Right cardiac atrium (tissue), 5 donors: Measurements from ENCODE around the gene APOBEC3B. TPM values are rescaled to one million over a fixed set of nuclear protein-coding genes. Genes with fewer than 3 reads are reported as not detected.
A peak's percentile ranks its signal among the peaks of the same experiment; 100 is the strongest.
"Not testable (repeated sequence)": the region's sequence is repeated elsewhere in the genome, so short reads cannot be mapped to it uniquely, and the experiment has no call there.

Experiments used
- ATAC-seq, 2 donors: fragments of 200-7000 bp; cut with Tn5 transposase; one replicate each; pipeline versions ENCODE4 v1.8.0 to v1.9.1; 2020; ENCODE audit warnings: moderate library complexity in 2 of 2, mild to moderate bottlenecking in 1 of 2
- DNase-seq, 3 donors: peaks; one replicate each; pipeline ENCODE4 v3.0.0-alpha.2; 2020
- H3K27ac ChIP-seq: one replicate; pipeline ENCODE4 v1.5.1; 2013; ENCODE audit warnings: mild to moderate bottlenecking, low read length, control low read depth, moderate library complexity
- H3K27me3 ChIP-seq: one replicate; pipeline ENCODE4 v1.6.1; 2013; ENCODE audit not compliant: control insufficient read depth, insufficient read depth
- H3K4me1 ChIP-seq: one replicate; pipeline ENCODE4 v1.6.1; 2013; ENCODE audit warnings: low read length; ENCODE audit not compliant: control insufficient read depth, insufficient read depth
- H3K4me3 ChIP-seq: one replicate; pipeline ENCODE4 v1.5.1; 2013; ENCODE audit warnings: low read length, control low read depth
- H3K9me3 ChIP-seq: one replicate; pipeline ENCODE4 v1.6.1; 2013; ENCODE audit warnings: low read length; ENCODE audit not compliant: control insufficient read depth
- WGBS: extraction: QIAGEN DNeasy Blood & Tissue Kit; methylation state at CpG from one replicate; pipeline ENCODE4 v1.1.7; 2013; 5-methylcytosine and 5-hydroxymethylcytosine counted together
- intact Hi-C, 4 donors: fragments of 100-400 bp; cut with DNase I; formaldehyde crosslinking; loops; one replicate each; pipeline versions ENCODE4 v1.11.0 to v1.14.0; 2022 to 2023
- polyA plus RNA-seq: library from polyadenylated mRNA; stranded (reverse); fragments of 200-250 nt; gene quantifications from one replicate; pipeline ENCODE4 v1.2.3, GENCODE V29; 2013
- total RNA-seq, 4 donors: library from RNA; stranded (reverse); fragmentation: NEBNext Ultra II Directional; extraction: Animal tissue kit (Norgen Biotek cat#: 25700); gene quantifications; one replicate each; pipeline ENCODE4 v1.2.1, GENCODE V29; 2021
- donor health status: healthy with polysubstance abuse.
- donor health status: DM: no; HTN: yes; CAD: no.
- donor health status: DM: no; HTN: no; CAD: no.
- donor health status: DM: no; HTN: yes; CAD: no; lungs with severe emphysema.
- donor health status: DM: yes; HTN: yes; CAD: no.

Gene APOBEC3B
- total and polyA plus RNA-seq, 5 donors: 1.3 to 2.6 (median 1.8) TPM

- H3K4me1 ChIP-seq: no peaks in the 10 kb centered on the region
- H3K27ac ChIP-seq: no peak overlapping the region
- H3K4me3 ChIP-seq: no peak overlapping the region
- ATAC-seq (no peak), DNase-seq (no peak)
- intact Hi-C loops: no loop called here
- H3K9me3 ChIP-seq: no peaks in the 10 kb centered on the region
- WGBS: 98% methylated on average over 2 of the region's 2 CpGs
- no peaks in the 10 kb centered on the region for H3K27me3 ChIP-seq
Measured at GRCh38 chr22:38984224-38984623, 2.1 kb downstream of the APOBEC3B start.

GRCh38 chr22:38984784-38985757 is 2.9 kb downstream of the APOBEC3B start:
- H3K4me3 ChIP-seq, intact Hi-C loops, H3K4me1 ChIP-seq, H3K27ac ChIP-seq, ATAC-seq, DNase-seq, H3K27me3 ChIP-seq, H3K9me3 ChIP-seq: not testable (repeated sequence)
- WGBS: 93% methylated on average over 8 of the region's 9 CpGs

- H3K27me3 ChIP-seq: no peaks in the 10 kb centered on the region
- 97% methylated on average over 3 of the region's 3 CpGs for WGBS
- DNase-seq: peak in 1 of 3 donors; percentile 4
- no peak overlapping the region for H3K27ac ChIP-seq
- H3K4me3 ChIP-seq: no peak overlapping the region
- intact Hi-C loops: no loop called here
- H3K4me1 ChIP-seq: no peaks in the 10 kb centered on the region
- H3K9me3 ChIP-seq: no peaks in the 10 kb centered on the region
- ATAC-seq: no peak
Measured at GRCh38 chr22:38986629-38987028, 4.5 kb downstream of the APOBEC3B start.

- Histone ChIP-seq H3K4me3 (no peak overlapping the region), H3K27ac (no peak overlapping the region), H3K4me1 (no peaks in the 10 kb centered on the region), H3K9me3 (no peaks in the 10 kb centered on the region), H3K27me3 (no peaks in the 10 kb centered on the region)
- WGBS: 84% methylated on average over 8 of the region's 8 CpGs
- intact Hi-C loops: no loop called here
- no peak for DNase-seq
- no peak for ATAC-seq
Measured at GRCh38 chr22:38987171-38987895, 5.2 kb downstream of the APOBEC3B start.

DNA sequence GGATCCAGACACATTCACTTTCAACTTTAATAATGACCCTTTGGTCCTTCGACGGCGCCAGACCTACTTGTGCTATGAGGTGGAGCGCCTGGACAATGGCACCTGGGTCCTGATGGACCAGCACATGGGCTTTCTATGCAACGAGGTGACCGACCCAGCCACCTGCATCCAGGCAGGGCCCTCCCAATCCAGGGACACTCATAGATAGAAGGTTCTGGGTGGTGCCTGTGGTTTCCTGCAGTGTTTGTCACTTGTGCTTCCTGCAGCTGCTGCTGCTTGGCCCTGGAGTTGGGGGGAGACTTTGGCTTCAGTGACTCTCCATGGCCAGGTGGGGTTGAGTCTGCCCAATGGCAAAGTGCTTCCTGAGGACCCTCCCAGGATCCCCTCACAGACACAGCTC is 7.3 kb downstream of the APOBEC3B start:
- no peaks in the 10 kb centered on the region for H3K4me1 ChIP-seq
- H3K27me3 ChIP-seq: no peaks in the 10 kb centered on the region
- no peaks in the 10 kb centered on the region for H3K9me3 ChIP-seq
- WGBS: 93% methylated on average over 6 of the region's 6 CpGs
- intact Hi-C loops: no loop called here
- ATAC-seq: no peak
- no peak for DNase-seq
- no peak overlapping the region for H3K27ac ChIP-seq
- no peak overlapping the region for H3K4me3 ChIP-seq

DNA sequence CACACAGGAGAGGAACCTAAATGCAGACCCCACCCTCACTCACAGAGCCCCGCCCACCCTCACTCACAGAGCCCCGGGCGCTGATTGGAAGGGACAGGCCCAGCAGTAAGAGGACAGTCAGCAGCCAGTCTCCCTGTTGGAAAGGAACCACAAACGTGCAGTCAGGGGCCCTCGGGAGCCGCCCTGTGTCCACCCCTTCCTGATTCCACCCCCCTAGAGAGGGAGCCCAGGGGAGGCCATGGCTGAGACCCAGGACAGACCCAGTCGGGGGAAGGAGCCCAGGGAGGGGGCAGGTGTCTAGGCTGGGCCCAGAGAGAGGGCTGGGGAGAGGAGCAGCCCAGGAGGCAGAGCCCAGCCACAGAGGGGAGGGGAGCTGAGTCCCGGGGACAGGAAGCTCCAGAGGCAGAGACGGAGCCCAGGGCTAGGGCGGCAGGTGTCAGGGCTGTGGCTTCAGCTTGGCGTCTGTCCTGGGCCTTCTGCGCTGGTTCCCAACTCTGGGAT is 10.8 kb downstream of the APOBEC3B start:
- H3K4me3 ChIP-seq, H3K27ac ChIP-seq, H3K4me1 ChIP-seq, H3K27me3 ChIP-seq, intact Hi-C loops, H3K9me3 ChIP-seq: not testable (repeated sequence)
- peak; percentile 78 to 85 for ATAC-seq
- DNase-seq: peak; percentile 39 to 77 (median 67)
- WGBS: 14% methylated on average over 12 of the region's 12 CpGs

GRCh38 chr22:38996105-38996504 is 14.0 kb downstream of the APOBEC3B start:
- DNase-seq (peak in 1 of 3 donors; percentile 24), ATAC-seq (no peak)
- H3K4me1 ChIP-seq: no peaks in the 10 kb centered on the region
- intact Hi-C loops: loop anchor here in 1 of 4 donors (5.0 kb wide), 1 partner anchor 229 kb away; no protein-coding TSS in a partner anchor
- no peaks in the 10 kb centered on the region for H3K27me3 ChIP-seq
- no peak overlapping the region for H3K27ac ChIP-seq
- no peaks in the 10 kb centered on the region for H3K9me3 ChIP-seq
- no peak overlapping the region for H3K4me3 ChIP-seq
- 65% methylated on average over 6 of the region's 6 CpGs for WGBS

DNA sequence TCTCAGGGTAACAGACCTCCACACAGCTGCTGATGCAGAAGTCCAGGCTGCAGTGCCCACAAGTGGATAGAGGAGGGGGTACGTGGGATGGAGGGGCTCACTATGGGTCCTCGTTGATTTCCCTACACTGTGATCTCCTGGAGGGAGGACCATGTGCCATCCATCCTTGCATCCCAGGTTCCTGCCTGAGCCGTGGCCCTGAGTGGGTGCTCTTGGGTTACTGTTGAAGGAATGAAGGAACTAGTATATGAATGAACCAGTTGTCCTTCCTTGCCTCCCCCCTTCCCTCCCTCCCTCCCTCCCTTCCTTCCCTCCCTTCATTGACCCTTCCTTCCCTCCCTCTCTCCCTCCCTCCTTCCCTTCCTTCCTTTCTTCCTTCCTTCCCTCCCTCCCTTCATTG is 15.4 kb downstream of the APOBEC3B start:
- DNase-seq (no peak), ATAC-seq (no peak)
- Histone ChIP-seq H3K4me1 (no peaks in the 10 kb centered on the region), H3K9me3 (no peaks in the 10 kb centered on the region), H3K27ac (no peak overlapping the region), H3K27me3 (no peaks in the 10 kb centered on the region), H3K4me3 (no peak overlapping the region)
- 84% methylated on average over 3 of the region's 3 CpGs for WGBS
- intact Hi-C loops: loop anchor here in 1 of 4 donors (5.0 kb wide), 1 partner anchor 230 kb away; no protein-coding TSS in a partner anchor

DNA sequence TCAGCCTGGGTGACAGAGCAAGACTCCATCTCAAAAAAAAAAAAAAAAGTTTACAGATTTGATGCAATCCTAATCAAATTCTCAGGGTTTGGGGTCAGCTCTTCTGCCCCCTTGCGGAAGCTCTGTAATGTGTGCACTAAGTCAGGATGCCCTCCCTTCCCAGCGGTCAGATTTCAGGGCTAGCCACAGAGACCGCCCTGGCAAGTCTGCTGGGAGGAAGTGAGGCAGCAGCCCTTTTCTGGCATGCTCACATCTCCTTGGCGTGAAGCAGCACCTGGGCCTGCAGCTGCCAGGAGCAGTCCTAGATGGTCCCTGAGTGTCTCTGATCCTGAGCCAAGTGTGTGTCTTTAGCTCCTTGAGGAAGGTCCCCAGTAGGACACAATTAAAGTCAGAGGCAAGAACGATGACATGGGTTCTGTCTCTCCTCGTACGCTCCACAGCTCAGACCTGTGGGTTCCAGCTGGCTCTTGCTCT is 21.1 kb downstream of the APOBEC3B start:
- Histone ChIP-seq H3K9me3 (no peaks in the 10 kb centered on the region), H3K4me1 (no peaks in the 10 kb centered on the region), H3K4me3 (no peak overlapping the region), H3K27me3 (no peaks in the 10 kb centered on the region), H3K27ac (no peak overlapping the region)
- DNase-seq: peak; percentile 77 to 88 (median 82)
- intact Hi-C loops: loop anchor here (5.0 to 10.0 kb wide), 6 partner anchors 112 to 238 kb away; partner anchors contain the start of gene CBX6 (in 2 of the 4)
- ATAC-seq: peak; percentile 91 to 93
- 11% methylated on average over 7 of the region's 7 CpGs for WGBS

DNA sequence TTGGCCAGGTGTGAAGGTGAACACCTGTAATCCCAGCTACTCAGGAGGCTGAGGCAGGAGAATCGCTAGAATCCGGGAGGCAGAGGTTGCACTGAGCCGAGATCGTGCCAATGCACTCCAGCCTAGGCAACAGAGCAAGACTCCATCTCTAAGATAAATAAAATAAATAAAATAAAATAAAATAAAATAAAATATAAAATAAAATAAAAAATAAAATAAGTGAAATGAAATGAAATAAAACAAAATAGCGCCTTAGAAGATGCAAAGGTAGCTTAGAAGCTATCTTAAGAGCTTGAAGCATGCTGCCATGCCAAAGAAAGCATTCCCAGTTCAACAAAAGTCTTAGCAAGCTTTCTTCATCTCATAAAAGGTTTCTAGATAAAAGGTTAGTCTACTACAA is 25.0 kb downstream of the APOBEC3B start:
- 98% methylated on average over 5 of the region's 5 CpGs for WGBS
- Histone ChIP-seq H3K4me1 (no peaks in the 10 kb centered on the region), H3K9me3 (no peaks in the 10 kb centered on the region), H3K4me3 (no peak overlapping the region), H3K27me3 (no peaks in the 10 kb centered on the region), H3K27ac (no peak overlapping the region)
- no peak for DNase-seq
- intact Hi-C loops: loop anchor here in 3 of 4 donors (10.0 kb wide), 5 partner anchors 108 to 242 kb away; no protein-coding TSS in a partner anchor
- ATAC-seq: no peak
